GM20000 (cell line): ENCODE results near the gene EFNA3.

Experiments used
- DNase-seq: peaks from one replicate; pipeline ENCODE4 v3.0.0; 2012; ENCODE audit warnings: low spot score
- TF ChIP-seq, protein P1 (sequence below): IDR thresholded peaks from 2 replicates; pipeline ENCODE4 v1.5.1; 2012; ENCODE audit warnings: mild to moderate bottlenecking, control low read depth; ENCODE audit errors: extremely low read depth, missing control alignments

Gene EFNA3

DNA sequence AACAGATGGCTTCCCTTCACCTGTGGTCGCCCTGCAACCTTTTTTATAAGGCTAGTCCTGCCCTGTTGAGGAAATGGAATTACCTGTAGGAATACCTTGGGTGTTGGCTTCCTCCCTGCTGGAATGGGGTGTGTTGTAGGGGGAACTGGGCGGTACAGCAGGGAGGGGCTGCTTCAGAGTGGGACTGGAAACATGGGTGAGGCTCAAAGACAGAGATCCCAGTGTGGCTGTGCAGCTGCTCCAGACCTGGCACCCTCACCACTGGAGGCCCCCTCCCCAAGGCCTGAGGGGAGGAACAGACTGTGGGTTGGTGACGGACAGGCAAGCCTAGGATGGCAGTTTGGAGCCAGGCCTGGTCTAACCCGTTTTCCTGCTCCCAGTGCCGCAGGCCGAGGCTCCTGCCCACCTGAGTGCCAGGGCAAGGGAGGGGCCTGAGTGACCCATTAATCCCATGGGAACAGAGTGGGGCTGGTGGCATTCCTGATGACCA lies 4.5 kb downstream of the EFNA3 start:
- TF ChIP-seq, protein P1, sequence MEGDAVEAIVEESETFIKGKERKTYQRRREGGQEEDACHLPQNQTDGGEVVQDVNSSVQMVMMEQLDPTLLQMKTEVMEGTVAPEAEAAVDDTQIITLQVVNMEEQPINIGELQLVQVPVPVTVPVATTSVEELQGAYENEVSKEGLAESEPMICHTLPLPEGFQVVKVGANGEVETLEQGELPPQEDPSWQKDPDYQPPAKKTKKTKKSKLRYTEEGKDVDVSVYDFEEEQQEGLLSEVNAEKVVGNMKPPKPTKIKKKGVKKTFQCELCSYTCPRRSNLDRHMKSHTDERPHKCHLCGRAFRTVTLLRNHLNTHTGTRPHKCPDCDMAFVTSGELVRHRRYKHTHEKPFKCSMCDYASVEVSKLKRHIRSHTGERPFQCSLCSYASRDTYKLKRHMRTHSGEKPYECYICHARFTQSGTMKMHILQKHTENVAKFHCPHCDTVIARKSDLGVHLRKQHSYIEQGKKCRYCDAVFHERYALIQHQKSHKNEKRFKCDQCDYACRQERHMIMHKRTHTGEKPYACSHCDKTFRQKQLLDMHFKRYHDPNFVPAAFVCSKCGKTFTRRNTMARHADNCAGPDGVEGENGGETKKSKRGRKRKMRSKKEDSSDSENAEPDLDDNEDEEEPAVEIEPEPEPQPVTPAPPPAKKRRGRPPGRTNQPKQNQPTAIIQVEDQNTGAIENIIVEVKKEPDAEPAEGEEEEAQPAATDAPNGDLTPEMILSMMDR = no peak
- no peak for DNase-seq

DNA sequence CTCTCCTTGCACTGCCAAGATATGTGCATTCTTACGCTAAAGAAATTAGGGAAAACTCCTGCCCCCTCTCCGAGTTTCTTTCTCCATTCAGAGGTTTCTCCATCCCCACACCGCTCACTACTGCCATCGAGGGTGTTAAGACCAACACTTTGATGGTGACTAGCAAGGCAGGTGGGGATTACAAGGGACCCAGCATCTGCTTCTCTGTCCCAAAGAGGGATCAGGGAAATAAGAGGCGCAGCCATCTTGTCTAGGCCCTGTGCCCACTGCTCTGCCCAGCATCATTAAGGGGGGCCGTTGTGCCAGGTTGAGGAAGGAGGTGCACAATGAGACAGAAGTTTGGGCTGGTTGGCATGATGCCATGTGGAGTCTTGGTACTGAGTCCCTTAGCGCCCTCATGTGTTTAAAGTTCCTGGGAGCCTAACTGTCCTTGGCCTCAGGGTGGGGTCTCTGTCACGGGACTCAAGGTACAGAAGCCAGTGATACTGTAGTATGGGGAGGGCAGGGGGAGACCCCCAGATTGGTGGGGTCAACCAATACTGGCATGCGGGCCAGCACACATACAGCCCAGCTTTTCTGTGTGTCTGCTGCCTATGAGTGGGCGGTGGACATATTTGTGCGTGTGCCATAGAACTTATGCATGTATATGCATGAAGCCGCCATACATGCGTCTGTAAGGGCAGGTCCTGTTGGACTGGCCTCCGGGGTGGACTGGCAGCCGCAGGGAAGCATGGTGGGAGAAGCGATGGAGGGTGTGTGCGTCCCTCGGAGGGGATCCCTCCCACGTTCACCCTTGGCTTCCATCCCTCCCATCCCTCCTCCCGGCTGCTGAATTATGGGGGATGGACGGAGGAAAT lies 5.5 kb downstream of the EFNA3 start:
- TF ChIP-seq, protein P1 = peak; percentile 2
- no peak for DNase-seq

DNA sequence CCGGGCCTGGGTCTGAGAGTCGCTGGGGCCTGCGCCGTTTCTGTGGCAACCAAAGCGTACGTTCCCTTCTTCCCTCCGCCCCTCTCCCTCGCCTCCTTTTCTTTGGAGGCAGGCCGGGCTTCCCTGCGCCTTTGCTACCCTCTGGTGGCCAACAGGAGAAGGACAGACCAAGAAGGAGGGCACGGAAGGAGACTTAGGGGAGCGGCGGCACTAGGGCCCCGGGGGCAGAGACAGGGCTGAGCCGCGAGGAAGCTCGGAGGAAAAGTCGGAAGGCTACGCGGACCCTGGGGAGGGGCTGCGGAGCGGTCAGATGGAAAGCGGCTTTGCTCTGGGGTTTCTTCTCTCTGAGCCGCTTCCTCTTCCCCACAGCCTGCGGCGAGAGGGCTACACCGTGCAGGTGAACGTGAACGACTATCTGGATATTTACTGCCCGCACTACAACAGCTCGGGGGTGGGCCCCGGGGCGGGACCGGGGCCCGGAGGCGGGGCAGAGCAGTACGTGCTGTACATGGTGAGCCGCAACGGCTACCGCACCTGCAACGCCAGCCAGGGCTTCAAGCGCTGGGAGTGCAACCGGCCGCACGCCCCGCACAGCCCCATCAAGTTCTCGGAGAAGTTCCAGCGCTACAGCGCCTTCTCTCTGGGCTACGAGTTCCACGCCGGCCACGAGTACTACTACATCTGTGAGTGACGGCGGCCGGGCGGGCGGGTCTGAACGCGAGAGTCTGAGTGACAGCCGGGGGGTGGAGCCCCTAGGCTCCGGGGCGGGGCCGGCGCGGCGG lies 6.3 kb downstream of the EFNA3 start:
- TF ChIP-seq, protein P1 = peak; percentile 95

DNA sequence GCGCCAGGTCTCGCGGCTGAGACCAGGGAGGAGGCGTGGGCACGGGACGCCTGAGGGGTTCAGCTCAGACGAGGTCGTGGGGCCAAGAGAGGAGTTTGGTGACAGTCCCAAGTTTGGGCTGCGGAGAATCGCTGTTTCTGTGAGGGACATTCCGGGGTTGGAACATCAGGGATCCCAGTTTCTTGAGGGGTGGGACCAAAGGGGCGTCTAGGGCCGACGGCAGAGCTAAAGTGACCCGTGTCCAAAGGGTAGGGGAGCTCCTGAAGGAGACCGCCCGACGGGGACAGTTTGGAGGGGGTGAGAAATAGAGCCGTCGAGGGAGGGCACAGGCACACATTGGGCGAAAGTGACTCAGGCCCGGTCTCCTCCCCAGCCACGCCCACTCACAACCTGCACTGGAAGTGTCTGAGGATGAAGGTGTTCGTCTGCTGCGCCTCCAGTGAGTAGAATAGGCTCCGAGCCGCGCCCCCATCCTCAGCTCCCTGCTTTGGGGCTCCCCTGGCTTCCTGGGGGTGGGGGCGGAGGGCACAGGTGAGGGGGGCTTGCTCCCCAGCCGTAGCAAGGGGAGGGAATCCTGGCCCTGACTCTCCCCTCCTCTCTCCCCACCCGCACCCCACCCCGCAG lies 7.0 kb downstream of the EFNA3 start:
- DNase-seq = peak; percentile 58
- TF ChIP-seq, protein P1 = no peak

More for the DNA sequence above, 6.3 kb downstream of the EFNA3 start:
- DNase-seq = peak; percentile 96

DNA sequence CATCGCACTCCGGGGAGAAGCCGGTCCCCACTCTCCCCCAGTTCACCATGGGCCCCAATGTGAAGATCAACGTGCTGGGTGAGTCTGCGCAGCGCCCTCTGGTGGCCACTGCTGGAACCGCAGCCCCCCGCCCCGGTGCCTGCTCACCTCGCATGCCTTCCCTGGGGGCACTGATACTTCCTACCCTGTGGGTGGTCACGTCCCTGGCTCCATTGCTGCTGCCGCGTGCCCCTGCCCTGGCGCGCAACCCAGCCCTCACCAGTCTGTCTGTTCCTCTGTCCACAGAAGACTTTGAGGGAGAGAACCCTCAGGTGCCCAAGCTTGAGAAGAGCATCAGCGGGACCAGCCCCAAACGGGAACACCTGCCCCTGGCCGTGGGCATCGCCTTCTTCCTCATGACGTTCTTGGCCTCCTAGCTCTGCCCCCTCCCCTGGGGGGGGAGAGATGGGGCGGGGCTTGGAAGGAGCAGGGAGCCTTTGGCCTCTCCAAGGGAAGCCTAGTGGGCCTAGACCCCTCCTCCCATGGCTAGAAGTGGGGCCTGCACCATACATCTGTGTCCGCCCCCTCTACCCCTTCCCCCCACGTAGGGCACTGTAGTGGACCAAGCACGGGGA lies 7.6 kb downstream of the EFNA3 start:
- TF ChIP-seq, protein P1 = peak; percentile 100
- peak; percentile 85 for DNase-seq

DNA sequence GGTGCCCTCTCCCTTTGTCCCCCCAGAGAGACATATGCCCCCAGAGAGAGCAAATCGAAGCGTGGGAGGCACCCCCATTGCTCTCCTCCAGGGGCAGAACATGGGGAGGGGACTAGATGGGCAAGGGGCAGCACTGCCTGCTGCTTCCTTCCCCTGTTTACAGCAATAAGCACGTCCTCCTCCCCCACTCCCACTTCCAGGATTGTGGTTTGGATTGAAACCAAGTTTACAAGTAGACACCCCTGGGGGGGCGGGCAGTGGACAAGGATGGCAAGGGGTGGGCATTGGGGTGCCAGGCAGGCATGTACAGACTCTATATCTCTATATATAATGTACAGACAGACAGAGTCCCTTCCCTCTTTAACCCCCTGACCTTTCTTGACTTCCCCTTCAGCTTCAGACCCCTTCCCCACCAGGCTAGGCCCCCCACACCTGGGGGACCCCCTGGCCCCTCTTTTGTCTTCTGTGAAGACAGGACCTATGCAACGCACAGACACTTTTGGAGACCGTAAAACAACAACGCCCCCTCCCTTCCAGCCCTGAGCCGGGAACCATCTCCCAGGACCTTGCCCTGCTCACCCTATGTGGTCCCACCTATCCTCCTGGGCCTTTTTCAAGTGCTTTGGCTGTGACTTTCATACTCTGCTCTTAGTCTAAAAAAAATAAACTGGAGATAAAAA lies 8.4 kb downstream of the EFNA3 start:
- no peak for DNase-seq
- TF ChIP-seq, protein P1 = peak; percentile 15
